Thyroid gland (tissue), 4 donors: ENCODE data around the gene B9D1.

Source experiments
- POLR2A ChIP-seq, 2 donors: fragments of 450-650 bp; IDR thresholded peaks; one replicate each; pipeline ENCODE4 v1.6.1; 2017; ENCODE audit warnings: antibody characterized with exemption in 2 of 2, mild to moderate bottlenecking in 2 of 2, moderate library complexity in 1 of 2
- TF ChIP-seq, protein P1 (sequence below), 6 experiments: fragments of 200-600 bp in 3 of 6; fragments of 450-650 bp in 3 of 6; sonication (generic) in 3 of 6; IDR thresholded peaks; one replicate each; pipeline ENCODE4 v1.5.1; 2016 to 2019; ENCODE audit warnings: antibody characterized with exemption in 6 of 6, mild to moderate bottlenecking in 2 of 6, inconsistent platforms in 1 of 6, moderate library complexity in 1 of 6

DNA sequence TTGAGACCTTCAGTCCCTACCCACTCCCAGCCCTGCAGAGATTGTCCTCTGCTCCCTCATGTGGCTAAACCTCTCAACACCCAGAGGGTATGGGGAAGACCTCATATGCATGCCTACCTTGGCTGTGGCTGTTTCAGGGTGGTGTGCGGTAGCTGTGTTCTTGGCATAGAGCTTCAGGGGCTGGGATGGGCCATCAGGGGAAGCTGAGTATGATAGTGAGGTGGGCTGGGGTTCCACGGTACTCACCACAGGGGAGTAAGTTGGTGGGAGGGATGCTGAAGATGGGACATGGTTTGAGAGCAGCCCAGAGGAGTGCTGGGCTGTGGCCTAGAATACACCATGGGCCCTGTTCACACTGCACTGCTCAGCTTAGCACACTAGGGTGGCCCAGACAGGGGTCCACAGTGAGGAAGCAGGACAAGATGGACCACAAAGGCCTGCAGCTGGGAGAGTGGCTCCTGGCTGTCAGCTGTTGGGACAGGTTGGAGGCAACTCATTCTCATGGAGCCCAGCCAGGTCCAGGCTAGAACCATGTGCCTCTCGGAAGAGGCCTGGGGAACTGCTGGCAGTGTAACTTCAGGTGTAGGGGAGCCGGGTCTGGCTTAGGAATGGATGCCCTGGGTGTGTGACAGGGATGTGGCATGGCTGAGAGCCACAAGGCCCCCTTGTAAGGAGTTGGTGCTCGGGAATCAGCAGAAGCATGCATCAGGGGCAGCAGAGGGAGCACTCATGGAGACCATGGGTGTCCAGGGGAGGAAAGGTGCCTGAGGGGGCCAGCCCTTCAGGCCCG lies 21.4 kb upstream of the B9D1 start:
- TF ChIP-seq, protein P1, sequence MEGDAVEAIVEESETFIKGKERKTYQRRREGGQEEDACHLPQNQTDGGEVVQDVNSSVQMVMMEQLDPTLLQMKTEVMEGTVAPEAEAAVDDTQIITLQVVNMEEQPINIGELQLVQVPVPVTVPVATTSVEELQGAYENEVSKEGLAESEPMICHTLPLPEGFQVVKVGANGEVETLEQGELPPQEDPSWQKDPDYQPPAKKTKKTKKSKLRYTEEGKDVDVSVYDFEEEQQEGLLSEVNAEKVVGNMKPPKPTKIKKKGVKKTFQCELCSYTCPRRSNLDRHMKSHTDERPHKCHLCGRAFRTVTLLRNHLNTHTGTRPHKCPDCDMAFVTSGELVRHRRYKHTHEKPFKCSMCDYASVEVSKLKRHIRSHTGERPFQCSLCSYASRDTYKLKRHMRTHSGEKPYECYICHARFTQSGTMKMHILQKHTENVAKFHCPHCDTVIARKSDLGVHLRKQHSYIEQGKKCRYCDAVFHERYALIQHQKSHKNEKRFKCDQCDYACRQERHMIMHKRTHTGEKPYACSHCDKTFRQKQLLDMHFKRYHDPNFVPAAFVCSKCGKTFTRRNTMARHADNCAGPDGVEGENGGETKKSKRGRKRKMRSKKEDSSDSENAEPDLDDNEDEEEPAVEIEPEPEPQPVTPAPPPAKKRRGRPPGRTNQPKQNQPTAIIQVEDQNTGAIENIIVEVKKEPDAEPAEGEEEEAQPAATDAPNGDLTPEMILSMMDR (IDR thresholded peaks at IDR 0.05) = no peak
- TF ChIP-seq POLR2A (IDR thresholded peaks at IDR 0.05) = no peak
